ENCODE data around the gene LMX1A.

DNA sequence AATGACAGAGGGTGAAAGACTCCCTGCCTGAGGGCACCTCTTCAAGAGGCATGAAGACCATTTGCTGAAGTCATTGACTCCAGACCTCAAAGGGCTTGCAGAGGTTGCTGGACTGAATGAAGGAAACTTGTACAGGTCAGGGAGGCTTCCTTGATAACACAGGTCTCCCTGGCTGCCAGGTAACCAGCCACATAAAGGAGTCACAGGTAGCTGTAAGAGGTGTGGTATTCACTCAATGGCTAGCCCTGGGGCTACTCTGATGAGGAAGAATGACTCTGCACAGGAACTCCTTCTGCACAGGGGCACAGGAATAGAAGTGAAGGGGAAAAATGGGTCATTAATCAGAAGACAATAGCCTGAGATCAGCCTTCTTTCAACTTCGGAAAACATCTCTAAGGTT, 187.5 kb downstream of the LMX1A start:
- TF ChIP-seq, protein P1, sequence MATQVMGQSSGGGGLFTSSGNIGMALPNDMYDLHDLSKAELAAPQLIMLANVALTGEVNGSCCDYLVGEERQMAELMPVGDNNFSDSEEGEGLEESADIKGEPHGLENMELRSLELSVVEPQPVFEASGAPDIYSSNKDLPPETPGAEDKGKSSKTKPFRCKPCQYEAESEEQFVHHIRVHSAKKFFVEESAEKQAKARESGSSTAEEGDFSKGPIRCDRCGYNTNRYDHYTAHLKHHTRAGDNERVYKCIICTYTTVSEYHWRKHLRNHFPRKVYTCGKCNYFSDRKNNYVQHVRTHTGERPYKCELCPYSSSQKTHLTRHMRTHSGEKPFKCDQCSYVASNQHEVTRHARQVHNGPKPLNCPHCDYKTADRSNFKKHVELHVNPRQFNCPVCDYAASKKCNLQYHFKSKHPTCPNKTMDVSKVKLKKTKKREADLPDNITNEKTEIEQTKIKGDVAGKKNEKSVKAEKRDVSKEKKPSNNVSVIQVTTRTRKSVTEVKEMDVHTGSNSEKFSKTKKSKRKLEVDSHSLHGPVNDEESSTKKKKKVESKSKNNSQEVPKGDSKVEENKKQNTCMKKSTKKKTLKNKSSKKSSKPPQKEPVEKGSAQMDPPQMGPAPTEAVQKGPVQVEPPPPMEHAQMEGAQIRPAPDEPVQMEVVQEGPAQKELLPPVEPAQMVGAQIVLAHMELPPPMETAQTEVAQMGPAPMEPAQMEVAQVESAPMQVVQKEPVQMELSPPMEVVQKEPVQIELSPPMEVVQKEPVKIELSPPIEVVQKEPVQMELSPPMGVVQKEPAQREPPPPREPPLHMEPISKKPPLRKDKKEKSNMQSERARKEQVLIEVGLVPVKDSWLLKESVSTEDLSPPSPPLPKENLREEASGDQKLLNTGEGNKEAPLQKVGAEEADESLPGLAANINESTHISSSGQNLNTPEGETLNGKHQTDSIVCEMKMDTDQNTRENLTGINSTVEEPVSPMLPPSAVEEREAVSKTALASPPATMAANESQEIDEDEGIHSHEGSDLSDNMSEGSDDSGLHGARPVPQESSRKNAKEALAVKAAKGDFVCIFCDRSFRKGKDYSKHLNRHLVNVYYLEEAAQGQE (IDR thresholded peaks at IDR 0.05; ENCODE audit: borderline replicate concordance in 1 of 2, low read depth in 1 of 2, low read length in 2 of 2): no peak
- no peak for TF ChIP-seq GATA4 (IDR thresholded peaks at IDR 0.05; ENCODE audit: borderline replicate concordance, low read depth)
- TF ChIP-seq, protein P2, sequence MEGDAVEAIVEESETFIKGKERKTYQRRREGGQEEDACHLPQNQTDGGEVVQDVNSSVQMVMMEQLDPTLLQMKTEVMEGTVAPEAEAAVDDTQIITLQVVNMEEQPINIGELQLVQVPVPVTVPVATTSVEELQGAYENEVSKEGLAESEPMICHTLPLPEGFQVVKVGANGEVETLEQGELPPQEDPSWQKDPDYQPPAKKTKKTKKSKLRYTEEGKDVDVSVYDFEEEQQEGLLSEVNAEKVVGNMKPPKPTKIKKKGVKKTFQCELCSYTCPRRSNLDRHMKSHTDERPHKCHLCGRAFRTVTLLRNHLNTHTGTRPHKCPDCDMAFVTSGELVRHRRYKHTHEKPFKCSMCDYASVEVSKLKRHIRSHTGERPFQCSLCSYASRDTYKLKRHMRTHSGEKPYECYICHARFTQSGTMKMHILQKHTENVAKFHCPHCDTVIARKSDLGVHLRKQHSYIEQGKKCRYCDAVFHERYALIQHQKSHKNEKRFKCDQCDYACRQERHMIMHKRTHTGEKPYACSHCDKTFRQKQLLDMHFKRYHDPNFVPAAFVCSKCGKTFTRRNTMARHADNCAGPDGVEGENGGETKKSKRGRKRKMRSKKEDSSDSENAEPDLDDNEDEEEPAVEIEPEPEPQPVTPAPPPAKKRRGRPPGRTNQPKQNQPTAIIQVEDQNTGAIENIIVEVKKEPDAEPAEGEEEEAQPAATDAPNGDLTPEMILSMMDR (CRISPR knock-in tag; IDR thresholded peaks at IDR 0.05): no peak
- no peak for TF ChIP-seq MAZ (IDR thresholded peaks at IDR 0.05; ENCODE audit: borderline replicate concordance, low read depth, low read length)
- no peak for TF ChIP-seq MAZ (CRISPR knock-in tag; IDR thresholded peaks at IDR 0.05; ENCODE audit: low read depth)
- TF ChIP-seq, protein P3, sequence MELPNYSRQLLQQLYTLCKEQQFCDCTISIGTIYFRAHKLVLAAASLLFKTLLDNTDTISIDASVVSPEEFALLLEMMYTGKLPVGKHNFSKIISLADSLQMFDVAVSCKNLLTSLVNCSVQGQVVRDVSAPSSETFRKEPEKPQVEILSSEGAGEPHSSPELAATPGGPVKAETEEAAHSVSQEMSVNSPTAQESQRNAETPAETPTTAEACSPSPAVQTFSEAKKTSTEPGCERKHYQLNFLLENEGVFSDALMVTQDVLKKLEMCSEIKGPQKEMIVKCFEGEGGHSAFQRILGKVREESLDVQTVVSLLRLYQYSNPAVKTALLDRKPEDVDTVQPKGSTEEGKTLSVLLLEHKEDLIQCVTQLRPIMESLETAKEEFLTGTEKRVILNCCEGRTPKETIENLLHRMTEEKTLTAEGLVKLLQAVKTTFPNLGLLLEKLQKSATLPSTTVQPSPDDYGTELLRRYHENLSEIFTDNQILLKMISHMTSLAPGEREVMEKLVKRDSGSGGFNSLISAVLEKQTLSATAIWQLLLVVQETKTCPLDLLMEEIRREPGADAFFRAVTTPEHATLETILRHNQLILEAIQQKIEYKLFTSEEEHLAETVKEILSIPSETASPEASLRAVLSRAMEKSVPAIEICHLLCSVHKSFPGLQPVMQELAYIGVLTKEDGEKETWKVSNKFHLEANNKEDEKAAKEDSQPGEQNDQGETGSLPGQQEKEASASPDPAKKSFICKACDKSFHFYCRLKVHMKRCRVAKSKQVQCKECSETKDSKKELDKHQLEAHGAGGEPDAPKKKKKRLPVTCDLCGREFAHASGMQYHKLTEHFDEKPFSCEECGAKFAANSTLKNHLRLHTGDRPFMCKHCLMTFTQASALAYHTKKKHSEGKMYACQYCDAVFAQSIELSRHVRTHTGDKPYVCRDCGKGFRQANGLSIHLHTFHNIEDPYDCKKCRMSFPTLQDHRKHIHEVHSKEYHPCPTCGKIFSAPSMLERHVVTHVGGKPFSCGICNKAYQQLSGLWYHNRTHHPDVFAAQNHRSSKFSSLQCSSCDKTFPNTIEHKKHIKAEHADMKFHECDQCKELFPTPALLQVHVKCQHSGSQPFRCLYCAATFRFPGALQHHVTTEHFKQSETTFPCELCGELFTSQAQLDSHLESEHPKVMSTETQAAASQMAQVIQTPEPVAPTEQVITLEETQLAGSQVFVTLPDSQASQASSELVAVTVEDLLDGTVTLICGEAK (IDR thresholded peaks at IDR 0.05): no peak
- TF ChIP-seq, protein P3 (CRISPR knock-in tag; IDR thresholded peaks at IDR 0.05): no peak
- TF ChIP-seq POLR2A (IDR thresholded peaks at IDR 0.05; ENCODE audit: insufficient read depth in 1 of 2, low read depth in 2 of 2, low read length in 2 of 2): no peak
- no peak for TF ChIP-seq RORA (CRISPR knock-in tag; IDR thresholded peaks at IDR 0.05)
- TF ChIP-seq FOXM1 (CRISPR knock-in tag; IDR thresholded peaks at IDR 0.05): no peak
